Posterior cingulate gyrus (tissue), 11 donors: ENCODE data around the gene XAGE1A.
"Not testable (repeated sequence)": the region's sequence is repeated elsewhere in the genome, so short reads cannot be mapped to it uniquely, and the experiment has no call there.

Source experiments
- DNase-seq, 10 donors: peaks; one replicate each; pipeline versions ENCODE4 v3.0.0 to v3.0.0-alpha.2; 2020 to 2021; ENCODE audit warnings: mixed read lengths in 3 of 10
- intact Hi-C: fragments of 100-400 bp; cut with DNase I; formaldehyde crosslinking; loops from one replicate; pipeline ENCODE4 v1.15.1; 2023

The XAGE1A gene, protein sequence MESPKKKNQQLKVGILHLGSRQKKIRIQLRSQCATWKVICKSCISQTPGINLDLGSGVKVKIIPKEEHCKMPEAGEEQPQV

DNA sequence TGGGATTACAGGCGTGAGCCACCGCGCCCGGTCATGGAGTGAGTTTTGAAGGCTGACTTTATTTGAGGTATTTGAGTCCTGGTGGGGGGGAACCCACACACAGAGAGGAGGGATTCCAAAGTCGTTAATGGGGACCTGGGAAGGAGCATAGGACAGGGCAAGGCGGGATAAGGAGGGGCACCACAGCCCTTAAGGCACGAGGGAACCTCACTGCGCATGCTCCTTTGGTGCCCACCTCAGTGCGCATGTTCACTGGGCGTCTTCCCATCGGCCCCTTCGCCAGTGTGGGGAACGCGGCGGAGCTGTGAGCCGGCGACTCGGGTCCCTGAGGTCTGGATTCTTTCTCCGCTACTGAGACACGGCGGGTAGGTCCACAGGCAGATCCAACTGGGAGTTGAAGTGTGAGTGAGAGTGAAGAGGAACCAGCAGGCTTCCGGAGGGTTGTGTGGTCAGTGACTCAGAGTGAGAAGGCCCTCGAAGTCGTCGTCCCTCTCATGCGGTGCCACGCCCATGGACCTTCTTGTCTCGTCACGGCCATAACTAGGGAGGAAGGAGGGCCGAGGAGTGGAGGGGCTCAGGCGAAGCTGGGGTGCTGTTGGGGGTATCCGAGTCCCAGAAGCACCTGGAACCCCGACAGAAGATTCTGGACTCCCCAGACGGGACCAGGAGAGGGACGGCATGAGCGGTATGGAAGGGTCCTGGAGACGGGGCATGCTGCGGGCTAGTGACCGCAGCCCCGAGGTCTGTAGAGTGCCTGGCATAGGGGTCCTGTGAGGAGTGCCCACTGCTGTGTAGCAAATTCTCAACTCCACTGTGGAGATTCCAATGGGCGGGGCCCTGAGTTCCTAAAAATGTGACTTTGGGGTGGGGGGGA lies at the start of gene XAGE1A:
XAGE1A (plus strand) TSS at position 264 of the 874 bp plus-strand sequence. CDS start 1,554 bp downstream, outside the sequence.
- DNase-seq, intact Hi-C loops: not testable (repeated sequence)

DNA sequence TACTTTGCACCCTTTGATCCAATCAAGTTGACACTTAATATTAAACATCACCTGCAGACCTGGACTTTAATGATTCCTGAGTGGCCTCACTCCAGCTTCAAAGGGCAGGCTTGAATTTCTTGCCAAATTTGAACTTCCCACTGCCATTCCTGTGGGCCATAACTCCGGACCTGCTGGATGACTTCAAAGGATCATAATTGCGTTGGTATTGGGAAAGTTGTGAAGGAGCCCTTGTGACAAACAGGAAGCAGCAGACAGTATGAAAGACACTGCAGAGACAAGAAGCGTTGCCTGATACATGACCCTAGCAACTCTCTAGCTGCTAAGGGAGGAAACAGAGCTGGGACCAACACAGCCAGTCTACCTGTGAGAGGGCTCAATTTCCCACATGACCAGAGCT lies 43.6 kb upstream of the XAGE1A start:
- DNase-seq, intact Hi-C loops: not testable (repeated sequence)

DNA sequence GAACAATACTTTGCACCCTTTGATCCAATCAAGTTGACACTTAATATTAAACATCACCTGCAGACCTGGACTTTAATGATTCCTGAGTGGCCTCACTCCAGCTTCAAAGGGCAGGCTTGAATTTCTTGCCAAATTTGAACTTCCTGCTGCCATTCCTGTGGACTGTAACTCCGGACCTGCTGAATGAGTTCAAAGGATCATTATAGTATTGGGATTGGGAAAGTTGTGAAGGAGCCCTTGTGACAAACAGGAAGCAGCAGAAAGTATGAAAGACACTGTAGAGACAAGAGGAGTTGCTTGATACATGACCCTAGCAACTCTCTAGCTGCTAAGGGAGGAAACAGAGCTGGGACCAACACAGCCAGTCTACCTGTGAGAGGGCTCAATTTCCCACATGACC lies 24.3 kb upstream of the XAGE1A start:
- intact Hi-C loops, DNase-seq: not testable (repeated sequence)

DNA sequence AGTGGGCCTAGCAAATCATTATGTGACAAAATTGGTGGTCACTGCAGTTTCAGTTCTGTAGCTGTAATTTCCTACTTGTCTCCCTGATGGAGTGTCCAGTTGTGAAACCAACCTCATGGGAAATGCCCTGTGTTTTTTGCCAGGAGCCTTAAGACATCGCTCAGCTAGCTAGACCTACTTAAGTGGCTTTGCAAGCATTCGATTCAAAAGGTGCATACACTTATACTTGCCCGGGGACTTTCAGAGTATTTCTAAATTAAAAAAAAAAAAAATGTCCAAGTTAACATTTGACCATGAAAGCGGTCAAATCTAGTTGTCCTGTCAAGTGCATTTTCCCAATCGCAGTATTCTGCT lies 788 bp downstream of the XAGE1A start:
- DNase-seq, intact Hi-C loops: not testable (repeated sequence)

DNA sequence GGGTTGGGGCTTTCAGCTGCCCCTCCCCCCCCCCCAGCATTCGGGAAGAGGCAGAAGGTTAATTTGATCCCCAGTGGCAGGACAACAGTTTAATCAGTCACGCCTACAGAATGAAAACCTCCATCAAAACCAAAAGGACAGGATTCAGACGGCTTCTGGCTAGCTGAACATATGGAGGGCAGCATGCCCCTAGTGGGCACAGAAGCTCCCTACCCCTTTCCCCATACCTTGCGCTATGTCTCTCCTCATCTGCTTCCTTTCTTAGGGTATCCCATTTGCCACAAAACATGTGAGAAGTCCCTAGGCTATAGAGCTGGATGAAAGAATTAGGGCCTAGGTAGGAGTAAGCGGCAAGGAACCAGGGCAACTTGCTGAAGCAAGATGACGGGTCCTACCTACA lies 5.8 kb downstream of the XAGE1A start:
- DNase-seq, result not testable (repeated sequence)

DNA sequence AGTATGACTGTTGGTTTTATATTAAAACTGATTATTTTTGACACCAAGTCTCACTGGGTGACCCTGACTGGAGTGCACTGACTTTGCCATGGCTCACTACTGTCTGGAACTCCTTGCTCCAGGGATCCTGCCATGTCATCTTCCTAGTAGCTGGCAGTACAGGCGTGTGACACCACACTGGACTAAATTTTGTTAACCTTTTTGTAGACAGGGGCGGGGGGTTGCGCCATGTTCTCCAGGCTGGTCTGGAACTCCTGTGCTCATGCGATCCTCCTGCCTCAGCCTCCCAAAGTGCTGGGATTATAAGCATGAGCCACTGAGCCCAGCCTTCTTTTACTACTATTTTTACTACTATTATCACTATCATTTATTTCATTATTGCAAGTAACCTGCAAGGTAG lies 8.9 kb downstream of the XAGE1A start:
- DNase-seq, result peak in 2 of 10 donors; percentile 1 to 10
- intact Hi-C loops, result no loop called here

More for the DNA sequence above, 5.8 kb downstream of the XAGE1A start:
- intact Hi-C loops, result not testable (repeated sequence)

DNA sequence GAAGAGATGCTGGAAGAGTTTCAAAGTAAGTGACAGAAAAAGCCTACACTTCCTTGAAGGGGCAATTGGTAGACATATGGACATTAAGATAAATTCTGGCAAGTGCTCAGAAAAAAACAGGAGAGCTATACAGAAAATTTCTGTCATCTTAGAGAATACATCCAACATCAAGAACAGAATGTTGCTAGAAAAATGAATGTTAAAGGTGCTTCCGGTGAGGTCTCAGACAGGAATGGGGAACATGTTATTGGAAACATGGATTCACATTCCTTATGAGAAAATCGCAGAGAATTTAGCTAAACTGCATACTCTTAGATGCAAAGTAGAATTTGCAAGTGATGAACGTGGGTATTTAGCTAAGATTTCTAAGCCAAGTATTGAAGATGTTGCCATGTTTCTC lies 11.7 kb downstream of the XAGE1A start:
- no peak for DNase-seq
- intact Hi-C loops, result no loop called here

DNA sequence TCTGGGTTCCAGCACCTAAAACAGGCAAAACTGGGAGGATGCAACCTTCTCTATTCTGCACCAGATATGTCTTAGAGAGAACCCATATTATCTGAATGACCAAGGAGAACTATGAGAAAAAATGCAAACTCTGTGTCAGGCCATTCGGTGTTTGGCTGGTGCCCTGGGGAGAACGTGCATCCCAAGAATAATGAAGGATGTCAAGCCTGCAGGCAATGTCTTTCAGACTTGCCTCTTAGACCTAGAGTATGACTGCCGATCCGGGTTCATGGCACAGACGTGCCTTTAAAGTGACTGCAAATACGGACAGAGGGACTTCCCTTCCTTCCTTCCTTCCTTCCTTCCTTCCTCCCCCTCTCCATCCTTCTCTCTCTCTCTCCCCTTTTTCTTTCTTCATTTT lies 14.3 kb downstream of the XAGE1A start:
- DNase-seq, result peak in 1 of 10 donors; percentile 9
- intact Hi-C loops, result no loop called here

DNA sequence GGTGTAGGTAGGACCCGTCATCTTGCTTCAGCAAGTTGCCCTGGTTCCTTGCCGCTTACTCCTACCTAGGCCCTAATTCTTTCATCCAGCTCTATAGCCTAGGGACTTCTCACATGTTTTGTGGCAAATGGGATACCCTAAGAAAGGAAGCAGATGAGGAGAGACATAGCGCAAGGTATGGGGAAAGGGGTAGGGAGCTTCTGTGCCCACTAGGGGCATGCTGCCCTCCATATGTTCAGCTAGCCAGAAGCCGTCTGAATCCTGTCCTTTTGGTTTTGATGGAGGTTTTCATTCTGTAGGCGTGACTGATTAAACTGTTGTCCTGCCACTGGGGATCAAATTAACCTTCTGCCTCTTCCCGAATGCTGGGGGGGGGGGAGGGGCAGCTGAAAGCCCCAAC lies 15.5 kb downstream of the XAGE1A start:
- intact Hi-C loops, DNase-seq: not testable (repeated sequence)

DNA sequence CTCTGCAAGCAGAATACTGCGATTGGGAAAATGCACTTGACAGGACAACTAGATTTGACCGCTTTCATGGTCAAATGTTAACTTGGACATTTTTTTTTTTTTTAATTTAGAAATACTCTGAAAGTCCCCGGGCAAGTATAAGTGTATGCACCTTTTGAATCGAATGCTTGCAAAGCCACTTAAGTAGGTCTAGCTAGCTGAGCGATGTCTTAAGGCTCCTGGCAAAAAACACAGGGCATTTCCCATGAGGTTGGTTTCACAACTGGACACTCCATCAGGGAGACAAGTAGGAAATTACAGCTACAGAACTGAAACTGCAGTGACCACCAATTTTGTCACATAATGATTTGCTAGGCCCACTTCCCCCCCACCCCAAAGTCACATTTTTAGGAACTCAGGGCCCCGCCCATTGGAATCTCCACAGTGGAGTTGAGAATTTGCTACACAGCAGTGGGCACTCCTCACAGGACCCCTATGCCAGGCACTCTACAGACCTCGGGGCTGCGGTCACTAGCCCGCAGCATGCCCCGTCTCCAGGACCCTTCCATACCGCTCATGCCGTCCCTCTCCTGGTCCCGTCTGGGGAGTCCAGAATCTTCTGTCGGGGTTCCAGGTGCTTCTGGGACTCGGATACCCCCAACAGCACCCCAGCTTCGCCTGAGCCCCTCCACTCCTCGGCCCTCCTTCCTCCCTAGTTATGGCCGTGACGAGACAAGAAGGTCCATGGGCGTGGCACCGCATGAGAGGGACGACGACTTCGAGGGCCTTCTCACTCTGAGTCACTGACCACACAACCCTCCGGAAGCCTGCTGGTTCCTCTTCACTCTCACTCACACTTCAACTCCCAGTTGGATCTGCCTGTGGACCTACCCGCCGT lies 20.7 kb downstream of the XAGE1A start:
- not testable (repeated sequence) for DNase-seq

DNA sequence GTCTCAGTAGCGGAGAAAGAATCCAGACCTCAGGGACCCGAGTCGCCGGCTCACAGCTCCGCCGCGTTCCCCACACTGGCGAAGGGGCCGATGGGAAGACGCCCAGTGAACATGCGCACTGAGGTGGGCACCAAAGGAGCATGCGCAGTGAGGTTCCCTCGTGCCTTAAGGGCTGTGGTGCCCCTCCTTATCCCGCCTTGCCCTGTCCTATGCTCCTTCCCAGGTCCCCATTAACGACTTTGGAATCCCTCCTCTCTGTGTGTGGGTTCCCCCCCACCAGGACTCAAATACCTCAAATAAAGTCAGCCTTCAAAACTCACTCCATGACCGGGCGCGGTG lies 21.3 kb downstream of the XAGE1A start, which contains the start of gene XAGE1B:
XAGE1B (minus strand) TSS at position 77 of the 339 bp plus-strand sequence. CDS start 1,536 bp downstream, outside the sequence.
- intact Hi-C loops, DNase-seq: not testable (repeated sequence)

More for the DNA sequence above, 20.7 kb downstream of the XAGE1A start:
- intact Hi-C loops, result not testable (repeated sequence)

DNA sequence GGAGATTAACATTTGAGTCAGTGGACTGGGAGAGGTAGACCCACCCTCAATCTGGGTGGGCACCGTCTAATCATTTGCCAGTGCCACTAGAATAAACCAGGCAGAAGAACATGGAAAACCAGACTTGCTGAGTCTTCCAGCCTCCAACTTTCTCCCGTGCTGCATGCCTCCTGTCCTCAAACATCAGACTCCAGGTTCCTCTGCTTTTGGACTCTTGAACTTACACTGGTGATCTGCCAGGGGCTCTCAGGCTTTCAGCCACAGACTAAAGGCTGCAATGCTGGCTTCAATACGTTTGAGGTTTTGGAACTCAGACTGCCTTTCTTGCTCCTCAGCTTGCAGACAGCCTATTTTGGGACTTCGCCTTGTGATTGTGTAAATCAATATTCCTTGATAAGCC lies 45.4 kb downstream of the XAGE1A start:
- DNase-seq, intact Hi-C loops: not testable (repeated sequence)

DNA sequence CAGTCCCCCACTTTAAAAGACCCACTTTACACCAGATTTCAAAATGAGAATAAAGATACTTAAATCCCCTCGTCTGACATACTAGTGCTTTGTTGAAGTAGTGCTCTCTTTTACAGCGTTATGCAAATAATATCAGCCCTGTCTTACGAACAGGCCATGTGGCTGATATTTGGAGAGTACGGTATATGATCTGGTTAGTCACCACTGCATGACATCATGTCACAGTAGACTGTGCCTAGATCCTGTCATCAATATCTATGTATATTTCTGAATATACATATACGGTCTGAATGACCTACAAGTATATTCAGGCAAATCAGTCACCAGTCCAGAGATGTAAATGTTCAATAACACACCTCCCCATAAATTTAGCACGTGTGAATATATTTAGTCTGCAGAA lies 46.7 kb downstream of the XAGE1A start:
- intact Hi-C loops, result no loop called here
- DNase-seq, result no peak

DNA sequence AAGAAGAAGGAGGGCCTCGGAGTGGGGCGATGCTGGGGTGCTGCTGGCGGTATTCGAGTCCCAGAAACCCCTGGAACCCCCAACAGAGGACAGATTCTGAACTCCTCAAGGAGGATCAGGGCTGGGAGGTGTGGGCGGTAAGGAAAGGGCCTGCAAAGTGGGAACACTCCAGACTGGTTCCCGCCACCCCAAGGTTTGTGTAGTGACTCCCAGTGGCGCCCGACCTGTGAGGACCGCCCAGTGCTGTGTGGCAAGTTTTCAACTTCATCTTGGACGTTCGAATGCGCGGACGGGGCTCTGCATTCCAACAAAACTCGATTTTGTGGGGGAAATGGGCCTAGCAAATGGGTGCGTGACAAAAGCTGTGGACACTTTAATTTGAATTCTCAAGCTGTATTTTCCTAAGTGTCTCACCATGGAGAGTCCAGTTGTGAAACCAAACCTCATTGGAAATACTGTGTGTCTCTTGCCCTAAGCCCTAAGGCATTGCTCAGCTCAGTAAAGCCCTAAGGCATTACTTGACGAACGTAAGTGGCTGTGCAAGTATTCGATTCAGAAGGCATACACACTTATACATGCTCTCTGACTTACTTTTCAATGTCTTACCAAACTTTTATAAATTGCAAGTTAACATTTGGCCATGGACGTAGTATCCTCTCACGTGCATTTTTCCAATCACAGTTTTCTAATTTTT lies 48.7 kb downstream of the XAGE1A start:
- intact Hi-C loops, result no loop called here
- DNase-seq, result no peak

DNA sequence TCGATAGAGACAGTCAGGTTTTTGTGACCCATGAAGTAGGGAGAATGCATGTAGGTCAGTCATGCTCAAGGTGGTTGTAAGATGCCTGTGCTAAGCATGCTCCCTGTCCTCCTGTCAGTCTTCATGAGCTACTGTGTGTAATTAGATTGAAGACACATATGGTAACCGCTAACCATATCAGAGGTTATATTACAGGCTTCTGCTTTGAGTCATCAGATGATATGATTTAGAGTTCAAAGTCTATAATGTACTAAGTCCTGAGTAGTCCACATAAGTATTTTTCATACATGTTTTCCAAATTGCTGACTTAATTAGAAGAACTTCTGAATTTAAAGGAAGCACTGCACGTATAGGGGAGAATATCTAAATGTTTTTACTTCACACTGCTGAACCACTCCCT lies 53.2 kb downstream of the XAGE1A start:
- DNase-seq, intact Hi-C loops: not testable (repeated sequence)
